ENCODE data around the gene SELENOO.
"Not testable (repeated sequence)": the region's sequence is repeated elsewhere in the genome, so short reads cannot be mapped to it uniquely, and the experiment has no call there.

The SELENOO gene, protein sequence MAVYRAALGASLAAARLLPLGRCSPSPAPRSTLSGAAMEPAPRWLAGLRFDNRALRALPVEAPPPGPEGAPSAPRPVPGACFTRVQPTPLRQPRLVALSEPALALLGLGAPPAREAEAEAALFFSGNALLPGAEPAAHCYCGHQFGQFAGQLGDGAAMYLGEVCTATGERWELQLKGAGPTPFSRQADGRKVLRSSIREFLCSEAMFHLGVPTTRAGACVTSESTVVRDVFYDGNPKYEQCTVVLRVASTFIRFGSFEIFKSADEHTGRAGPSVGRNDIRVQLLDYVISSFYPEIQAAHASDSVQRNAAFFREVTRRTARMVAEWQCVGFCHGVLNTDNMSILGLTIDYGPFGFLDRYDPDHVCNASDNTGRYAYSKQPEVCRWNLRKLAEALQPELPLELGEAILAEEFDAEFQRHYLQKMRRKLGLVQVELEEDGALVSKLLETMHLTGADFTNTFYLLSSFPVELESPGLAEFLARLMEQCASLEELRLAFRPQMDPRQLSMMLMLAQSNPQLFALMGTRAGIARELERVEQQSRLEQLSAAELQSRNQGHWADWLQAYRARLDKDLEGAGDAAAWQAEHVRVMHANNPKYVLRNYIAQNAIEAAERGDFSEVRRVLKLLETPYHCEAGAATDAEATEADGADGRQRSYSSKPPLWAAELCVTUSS

DNA sequence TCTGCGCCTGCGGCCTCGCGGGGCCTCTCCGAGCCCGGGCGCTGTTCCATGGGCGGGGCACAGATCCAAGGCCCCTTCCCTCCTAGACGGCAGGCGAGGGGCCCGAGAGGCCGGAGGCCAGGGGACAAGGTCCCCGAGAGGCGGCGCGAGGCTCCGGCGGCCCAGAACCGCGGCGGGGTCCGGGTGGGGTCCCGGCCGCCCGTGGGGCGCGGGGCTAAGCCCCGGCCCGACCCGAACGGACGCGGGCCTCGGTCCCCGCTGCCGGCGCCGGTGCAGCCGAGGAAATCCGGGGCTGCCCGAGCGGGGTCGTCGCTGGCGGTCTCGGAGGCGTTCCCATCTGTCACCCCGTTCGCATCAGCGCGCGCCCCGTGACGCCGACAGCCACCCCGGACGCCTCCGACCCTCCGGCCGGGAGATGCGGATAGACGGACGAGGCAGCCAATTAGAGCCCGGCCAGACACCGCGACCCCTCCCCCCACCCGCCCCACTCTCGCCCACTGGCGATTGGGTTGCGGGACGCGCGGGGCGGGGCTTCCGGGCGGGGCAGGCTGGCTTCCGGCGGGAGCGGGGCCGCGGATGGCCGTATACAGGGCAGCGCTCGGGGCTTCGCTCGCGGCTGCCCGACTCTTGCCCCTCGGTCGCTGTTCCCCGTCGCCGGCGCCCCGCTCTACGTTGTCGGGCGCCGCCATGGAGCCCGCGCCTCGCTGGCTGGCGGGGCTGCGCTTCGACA, at the start of gene SELENOO:
TSS of gene SELENOO (plus strand) at position 551 of the 730 bp plus-strand sequence. CDS start at position 577, 26 bp downstream.
- peak; percentile 100 for DNase-seq (ENCODE audit: low spot score)

DNA sequence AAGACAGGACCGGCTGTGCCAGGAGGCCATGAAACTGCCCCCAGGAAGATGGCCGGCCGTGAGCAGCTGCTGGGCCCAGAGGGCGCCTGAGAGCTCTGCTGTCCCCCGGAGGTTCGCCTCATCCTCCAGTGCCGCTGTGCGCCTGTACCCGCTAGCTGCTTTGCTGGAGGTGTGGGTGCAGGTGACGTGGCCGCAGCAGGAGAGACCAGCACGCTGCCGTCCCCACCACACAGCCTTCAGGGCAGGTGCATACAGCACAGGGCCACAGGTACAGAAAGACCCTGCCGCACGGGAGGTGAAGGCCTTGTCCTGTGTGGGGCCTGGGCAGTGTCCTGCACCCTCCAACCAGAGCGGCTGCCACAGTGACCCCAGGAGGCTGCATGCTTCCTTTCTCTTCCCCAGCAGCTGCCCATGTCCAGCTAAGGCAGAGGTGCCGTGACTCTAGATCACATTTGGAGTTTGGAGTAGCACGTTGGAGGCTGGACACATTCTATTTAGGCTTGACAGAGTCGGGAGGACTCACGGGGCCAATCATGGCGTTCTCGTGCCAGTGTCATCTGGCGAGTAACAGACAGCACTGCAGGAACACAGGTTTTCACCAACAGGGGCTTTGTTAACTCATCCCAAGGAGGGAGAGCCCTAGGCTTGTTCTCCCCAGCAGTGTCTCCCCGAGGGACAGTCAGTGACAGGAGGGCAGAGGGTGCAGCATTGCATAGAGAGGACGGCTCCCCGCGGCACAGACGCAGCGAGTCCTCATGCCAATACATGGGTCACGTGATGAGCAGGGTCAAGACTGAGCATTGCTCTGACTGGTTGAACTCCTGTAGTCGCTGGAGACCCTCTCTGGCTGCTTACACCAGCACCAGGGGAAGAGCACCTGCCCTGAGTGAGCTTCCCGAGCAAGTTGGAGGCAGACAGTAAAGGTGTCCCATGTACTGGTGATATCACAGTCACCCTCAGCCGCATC, 49.0 kb upstream of the SELENOO start:
- DNase-seq (ENCODE audit: low spot score), result no peak

- no peak for DNase-seq (ENCODE audit: low spot score)
These were observed 47.6 kb upstream of the SELENOO start for GRCh38 chr22:50153056-50153755.

GRCh38 chr22:50153756-50154140, 47.1 kb upstream of the SELENOO start:
- peak; percentile 18 for DNase-seq (ENCODE audit: low spot score)

DNA sequence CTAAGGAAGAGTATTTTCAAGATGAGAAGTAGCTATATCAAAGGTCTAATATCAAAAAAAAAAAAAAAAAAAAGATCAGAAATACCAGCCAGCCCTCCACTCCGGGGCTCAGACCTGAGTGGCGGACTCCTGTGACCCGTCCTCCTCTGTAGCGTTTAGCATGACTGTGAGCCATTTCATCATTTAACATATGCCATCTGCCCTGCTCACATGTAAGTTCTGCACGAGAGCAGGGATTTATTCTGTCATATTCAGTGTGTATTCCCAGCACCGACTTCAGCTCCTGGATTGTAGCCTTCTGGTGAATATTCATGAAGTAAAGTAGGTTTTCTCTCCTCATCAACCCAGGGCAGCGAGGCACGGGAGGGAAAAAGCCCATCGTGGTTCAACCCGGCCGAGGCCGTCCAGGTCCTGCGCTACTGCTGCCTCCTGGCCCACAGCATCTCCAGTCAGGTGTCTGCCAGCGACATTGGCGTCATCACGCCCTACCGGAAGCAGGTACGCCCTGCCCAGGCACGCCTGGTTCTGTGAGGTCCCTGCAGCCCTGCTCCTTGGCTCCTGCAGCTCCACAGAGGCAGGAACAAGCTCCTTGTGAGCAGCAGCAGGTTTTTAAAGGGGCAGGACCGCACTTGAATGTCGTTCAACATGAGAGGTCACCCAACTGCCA, 43.0 kb upstream of the SELENOO start:
- DNase-seq (ENCODE audit: low spot score), result no peak

GRCh38 chr22:50160947-50161346, 39.9 kb upstream of the SELENOO start:
- no peak for DNase-seq (ENCODE audit: low spot score)

DNA sequence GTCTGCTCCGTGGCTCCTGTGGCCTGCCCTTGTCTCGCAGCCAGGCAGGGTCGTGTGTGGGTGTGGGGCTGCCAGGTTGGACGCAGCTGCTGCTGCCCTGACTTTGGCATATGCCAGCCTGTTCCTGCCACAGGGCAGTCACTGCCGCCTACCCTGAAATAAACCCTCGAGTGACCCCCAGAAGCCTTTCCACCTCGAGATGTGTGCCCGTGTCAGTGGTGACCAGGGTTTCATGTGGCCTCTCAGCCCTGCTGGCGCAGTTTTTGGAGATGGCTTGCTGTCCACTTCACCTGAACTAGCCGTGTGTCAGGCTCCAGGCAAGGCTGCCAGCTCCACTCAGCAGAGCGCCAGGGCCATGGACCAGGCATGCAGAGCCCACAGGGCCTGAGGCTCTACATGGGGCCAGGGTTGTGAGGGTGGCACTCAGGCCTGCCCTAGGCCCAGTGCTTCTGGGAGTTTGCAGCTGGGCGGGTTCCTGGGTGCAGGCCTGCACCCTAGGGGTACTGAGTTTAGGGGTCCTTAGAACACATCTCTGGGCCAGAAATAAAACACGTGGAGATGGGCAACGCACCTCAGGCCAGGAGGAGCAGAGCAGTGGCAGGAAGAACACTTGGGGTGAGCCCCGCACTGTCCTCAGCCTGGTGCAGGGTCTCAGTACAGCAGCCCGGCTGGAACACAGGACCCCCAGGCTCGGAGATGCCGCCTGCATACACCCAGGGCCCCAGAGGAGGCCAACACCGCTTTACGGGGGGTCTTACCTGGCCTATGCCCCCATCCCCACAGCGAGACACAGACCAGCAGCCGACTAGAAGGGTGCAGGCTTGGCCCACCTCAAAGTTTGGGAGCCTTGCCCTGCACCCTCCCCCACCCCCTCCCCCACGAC, 39.1 kb upstream of the SELENOO start:
- no peak for DNase-seq (ENCODE audit: low spot score)

- DNase-seq (ENCODE audit: low spot score), result no peak
These were observed 38.3 kb upstream of the SELENOO start for GRCh38 chr22:50162391-50162956.

- DNase-seq (ENCODE audit: low spot score), result no peak
These were observed 35.2 kb upstream of the SELENOO start for GRCh38 chr22:50165436-50166123.

GRCh38 chr22:50167689-50168489, 32.9 kb upstream of the SELENOO start:
- DNase-seq (ENCODE audit: low spot score), result no peak

- DNase-seq (ENCODE audit: low spot score), result not testable (repeated sequence)
These were observed 32.2 kb upstream of the SELENOO start for GRCh38 chr22:50168490-50169180.

DNA sequence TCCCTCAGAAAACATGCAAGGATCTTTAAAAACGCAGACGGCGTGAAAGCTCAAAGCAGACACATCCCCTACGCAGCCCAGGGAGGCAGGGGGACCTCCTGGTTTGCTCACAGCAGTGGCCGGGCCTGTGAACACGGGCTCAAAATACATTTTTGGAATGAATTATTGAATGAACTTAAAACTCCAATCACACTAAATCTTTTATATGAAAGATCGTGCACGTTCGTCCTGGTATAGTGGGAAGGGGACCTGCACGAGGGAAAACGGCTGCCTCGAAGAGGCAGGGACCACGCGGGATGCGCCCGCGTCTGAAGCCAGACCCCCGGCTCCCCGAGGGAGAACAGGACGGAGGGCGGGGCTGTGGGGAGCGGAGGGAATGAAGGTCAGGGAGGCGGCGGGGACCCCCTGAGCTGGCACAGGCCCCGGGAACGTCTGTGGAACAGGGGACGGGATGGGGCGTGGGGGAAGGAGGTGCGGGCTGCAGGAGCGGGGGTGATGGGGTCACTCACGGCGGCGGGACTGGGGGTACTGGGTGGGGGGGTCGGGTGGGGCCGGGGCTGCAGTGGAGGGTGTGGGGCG, 31.5 kb upstream of the SELENOO start:
- DNase-seq (ENCODE audit: low spot score), result no peak

GRCh38 chr22:50169774-50170341, 31.0 kb upstream of the SELENOO start:
- peak; percentile 76 for DNase-seq (ENCODE audit: low spot score)

GRCh38 chr22:50170453-50171318, 30.1 kb upstream of the SELENOO start, which contains the start of gene PANX2:
Gene PANX2, plus strand, starts transcription at chr22:50170731. Its CDS starts 0 bp downstream, at chr22:50170731.
- DNase-seq (ENCODE audit: low spot score), result no peak

- no peak for DNase-seq (ENCODE audit: low spot score)
These were observed 29.4 kb upstream of the SELENOO start for GRCh38 chr22:50171319-50171964.
